HepG2 (cell line): ENCODE measurements around the gene LYPD4. TPM values are rescaled to one million over a fixed set of nuclear protein-coding genes. Genes with fewer than 3 reads are reported as not detected.
A peak's percentile ranks its signal among the peaks of the same experiment; 100 is the strongest.

Experiments
- CBFB ChIP-seq: sonication (generic); formaldehyde crosslinking; IDR thresholded peaks from 2 replicates; pipeline ENCODE4 v1.4.0; 2020; ENCODE audit warnings: missing genetic modification reagents
- CERS6 ChIP-seq: sonication (generic); formaldehyde crosslinking; IDR thresholded peaks from 2 replicates; pipeline ENCODE4 v1.5.0; 2020; ENCODE audit warnings: missing genetic modification reagents
- ELK4 ChIP-seq: sonication (generic); formaldehyde crosslinking; IDR thresholded peaks from 2 replicates; pipeline ENCODE4 v1.9.0; 2021; ENCODE audit warnings: missing genetic modification reagents, borderline replicate concordance
- EP300 ChIP-seq, 3 experiments: sonication (generic) in 1 of 3; formaldehyde crosslinking in 1 of 3; IDR thresholded peaks; 2 replicates each; pipeline versions ENCODE4 v1.5.1 to v1.6.1; 2011 to 2020; ENCODE audit warnings: low read depth in 2 of 3, low read length in 2 of 3, borderline replicate concordance in 1 of 3, improper control_type of control experiment in 1 of 3, mild to moderate bottlenecking in 1 of 3, missing genetic modification reagents in 1 of 3, moderate library complexity in 1 of 3
- HMGXB3 ChIP-seq: sonication (generic); formaldehyde crosslinking; IDR thresholded peaks from 2 replicates; pipeline ENCODE4 v1.4.0; 2020; ENCODE audit warnings: missing genetic modification reagents, borderline replicate concordance
- HOXD1 ChIP-seq: sonication (generic); formaldehyde crosslinking; IDR thresholded peaks from 2 replicates; pipeline ENCODE4 v1.5.0; 2020; ENCODE audit warnings: missing genetic modification reagents
- IKZF4 ChIP-seq: sonication (generic); formaldehyde crosslinking; IDR thresholded peaks from 2 replicates; pipeline ENCODE4 v1.5.1; 2020; ENCODE audit warnings: borderline replicate concordance, mild to moderate bottlenecking, low read depth, missing genetic modification reagents; ENCODE audit errors: not compliant biosample characterization
- KDM5A ChIP-seq: fragments of 200-600 bp; sonication (generic); IDR thresholded peaks from 2 replicates; pipeline ENCODE4 v1.7.0; 2018; ENCODE audit warnings: antibody characterized with exemption, mild to moderate bottlenecking, low read length, borderline replicate concordance
- NFYC ChIP-seq: IDR thresholded peaks from 2 replicates; pipeline ENCODE4 v1.6.1; 2016; ENCODE audit warnings: missing genetic modification reagents, missing compliant biosample characterization
- NR2F6 ChIP-seq, 2 experiments: IDR thresholded peaks; 2 replicates each; pipeline ENCODE4 v1.6.1; 2016; ENCODE audit warnings: antibody characterized with exemption in 1 of 2, mild to moderate bottlenecking in 1 of 2
- SIX1 ChIP-seq: sonication (generic); formaldehyde crosslinking; IDR thresholded peaks from 2 replicates; pipeline ENCODE4 v1.4.0; 2020; ENCODE audit warnings: missing genetic modification reagents, borderline replicate concordance
- ZBTB20 ChIP-seq: sonication (generic); formaldehyde crosslinking; IDR thresholded peaks from 2 replicates; pipeline ENCODE4 v1.8.1; 2023; ENCODE audit warnings: missing genetic modification reagents, low read depth, mild to moderate bottlenecking, borderline replicate concordance
- ZNF253 ChIP-seq: sonication (generic); formaldehyde crosslinking; IDR thresholded peaks from 2 replicates; pipeline ENCODE4 v1.8.0; 2022; ENCODE audit warnings: mild to moderate bottlenecking, missing genetic modification reagents, borderline replicate concordance
- ZNF383 ChIP-seq: sonication (generic); formaldehyde crosslinking; IDR thresholded peaks from 2 replicates; pipeline ENCODE4 v1.4.0; 2020; ENCODE audit warnings: missing genetic modification reagents, mild to moderate bottlenecking, borderline replicate concordance
- ZNF883 ChIP-seq: sonication (generic); formaldehyde crosslinking; IDR thresholded peaks from 2 replicates; pipeline ENCODE4 v1.5.1; 2020; ENCODE audit warnings: mild to moderate bottlenecking, missing genetic modification reagents; ENCODE audit errors: not compliant biosample characterization
- polyA plus RNA-seq, 8 experiments: library from polyadenylated mRNA; depleted of rRNA in 3 of 8; stranded (reverse) in 7 of 8; unstranded in 1 of 8; fragments of >200 nt; fragmentation: Illumina TruSeq in 4 of 8; extraction: Trizol in 4 of 8; gene quantifications; 2 replicates each; pipeline versions ENCODE4 v1.2.1 to v1.2.3, GENCODE V29; 2011 to 2016; ENCODE audit warnings: low read depth in 4 of 8, missing spikeins in 1 of 8, mixed read lengths in 1 of 8; ENCODE audit not compliant: insufficient read depth in 1 of 8
- total RNA-seq, 5 experiments: library from RNA; depleted of rRNA; stranded (reverse); fragments of >200 nt; fragmentation: Illumina TruSeq; extraction: Trizol; gene quantifications; 2 replicates each; pipeline ENCODE4 v1.2.3, GENCODE V29; 2016; ENCODE audit warnings: low read depth in 1 of 5
- TF ChIP-seq, protein P1 (sequence below): sonication (generic); formaldehyde crosslinking; IDR thresholded peaks from 2 replicates; pipeline ENCODE4 v1.8.1; 2023; ENCODE audit warnings: mild to moderate bottlenecking, moderate library complexity, missing genetic modification reagents
- TF ChIP-seq, protein P2 (sequence below): IDR thresholded peaks from 2 replicates; pipeline ENCODE4 v1.6.1; 2018; ENCODE audit warnings: missing genetic modification reagents

The LYPD4 gene
- total and polyA plus RNA-seq, 2 of the 13 experiments (the other 11 are each of a cell fraction or from before 2014, with no cell fraction given) = not detected

DNA sequence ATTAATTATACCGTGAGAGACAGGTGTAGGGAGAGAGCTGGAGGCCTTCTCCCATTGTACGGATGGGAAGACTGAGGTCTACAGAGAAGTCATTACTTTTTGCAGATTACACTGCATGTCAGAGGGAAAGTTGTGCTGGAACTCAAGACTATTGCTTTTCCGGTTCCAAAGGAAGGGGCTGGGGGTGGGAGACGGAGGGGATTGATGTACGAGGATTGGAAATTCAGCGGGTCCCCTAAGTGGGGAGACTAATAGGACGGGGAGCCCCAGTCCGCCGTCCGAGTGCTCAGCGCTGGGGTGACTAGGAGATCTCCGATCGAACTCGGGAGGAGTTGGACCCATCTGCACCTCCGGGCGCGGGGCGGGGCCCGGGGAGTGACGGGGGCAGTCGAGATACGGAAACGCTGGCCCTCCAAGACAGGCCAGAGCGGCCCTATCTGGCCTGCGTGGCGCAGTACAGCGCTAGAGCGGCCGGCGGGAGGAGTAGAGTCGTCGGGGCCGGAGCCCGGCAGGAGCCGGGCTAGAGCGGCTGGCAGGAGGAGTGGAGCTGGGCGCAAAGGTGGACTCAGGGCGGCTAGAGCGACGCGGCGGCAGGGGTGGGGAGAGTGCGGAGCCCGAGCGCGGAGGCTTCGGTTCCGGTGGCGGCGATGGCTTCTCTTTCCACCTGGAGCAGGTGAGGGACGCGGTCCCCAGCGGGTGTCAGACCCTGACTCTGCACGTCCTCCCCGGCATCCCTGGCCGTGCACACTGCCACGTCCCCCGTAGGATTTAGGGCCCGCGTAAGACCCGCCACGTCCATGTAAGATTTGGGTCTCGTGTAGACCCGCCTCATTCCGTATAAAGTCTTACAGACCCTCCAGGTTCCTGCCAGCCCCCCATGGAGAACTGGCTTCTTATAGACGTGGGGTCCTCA, 39.6 kb upstream of the LYPD4 start (continued):
- TF ChIP-seq KDM5A (peak; percentile 77; the same call in 1 of the 2 replicates), ZNF383 (CRISPR knock-in tag) (0 out of 2 replicates have a peak, but pooled peaks have one; percentile 10), HMGXB3 (CRISPR knock-in tag) (peak; percentile 87; the same call in 1 of the 2 replicates), ZNF883 (CRISPR knock-in tag) (no peak), ELK4 (no peak), EP300 (IDR thresholded peaks at IDR 0.05; ENCODE audit: low read depth in 2 of 2, low read length in 2 of 2) (peak; percentile 26 to 49; a peak in 2 of 4 replicates), EP300 (CRISPR knock-in tag; IDR thresholded peaks at IDR 0.05; ENCODE audit: borderline replicate concordance) (no peak), NFYC (no peak), IKZF4 (CRISPR knock-in tag) (no peak), NR2F6 (IDR thresholded peaks at IDR 0.05) (no peak), NR2F6 (CRISPR knock-in tag; IDR thresholded peaks at IDR 0.05) (peak; percentile 59; the same call in 1 of the 2 replicates), CERS6 (no peak), ZBTB20 (CRISPR knock-in tag) (no peak), CBFB (CRISPR knock-in tag) (peak; percentile 61; the same call in 1 of the 2 replicates), SIX1 (0 out of 2 replicates have a peak, but pooled peaks have one; percentile 25), HOXD1 (CRISPR knock-in tag) (peak; percentile 80; the same call in 1 of the 2 replicates), ZNF253 (CRISPR knock-in tag) (no peak)
- TF ChIP-seq, protein P1, sequence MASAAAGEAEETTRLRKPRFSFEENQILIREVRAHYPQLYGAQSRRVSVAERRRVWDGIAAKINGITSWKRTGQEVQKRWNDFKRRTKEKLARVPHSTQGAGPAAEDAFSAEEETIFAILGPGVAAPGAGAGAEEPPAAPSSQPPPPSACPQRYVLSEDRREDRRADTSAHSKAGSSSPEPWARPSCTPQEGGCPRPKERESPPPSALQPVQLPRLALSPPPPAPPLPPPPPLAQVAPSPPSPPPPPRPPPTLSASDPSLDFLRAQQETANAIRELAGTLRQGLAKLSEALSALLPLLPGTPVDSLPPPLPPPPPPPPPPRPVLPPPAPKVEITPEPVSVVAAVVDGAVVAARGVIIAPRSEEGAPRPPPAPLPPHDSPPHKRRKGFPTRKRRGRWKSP = peak; percentile 98
- TF ChIP-seq, protein P2, sequence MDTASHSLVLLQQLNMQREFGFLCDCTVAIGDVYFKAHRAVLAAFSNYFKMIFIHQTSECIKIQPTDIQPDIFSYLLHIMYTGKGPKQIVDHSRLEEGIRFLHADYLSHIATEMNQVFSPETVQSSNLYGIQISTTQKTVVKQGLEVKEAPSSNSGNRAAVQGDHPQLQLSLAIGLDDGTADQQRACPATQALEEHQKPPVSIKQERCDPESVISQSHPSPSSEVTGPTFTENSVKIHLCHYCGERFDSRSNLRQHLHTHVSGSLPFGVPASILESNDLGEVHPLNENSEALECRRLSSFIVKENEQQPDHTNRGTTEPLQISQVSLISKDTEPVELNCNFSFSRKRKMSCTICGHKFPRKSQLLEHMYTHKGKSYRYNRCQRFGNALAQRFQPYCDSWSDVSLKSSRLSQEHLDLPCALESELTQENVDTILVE (CRISPR knock-in tag) = peak; percentile 96
